HFF-Myc (cell line): Measurements from ENCODE around the gene BIRC7.

Experiments
- DNase-seq: peaks from one replicate; pipeline ENCODE4 v3.0.0-alpha.2; 2011; ENCODE audit warnings: low read depth; ENCODE audit errors: extremely low read depth
- H3K4me3 ChIP-seq: replicated peaks from 2 replicates; pipeline ENCODE4 v1.5.1; 2011; ENCODE audit warnings: low read depth, mild to moderate bottlenecking, control low read depth, low read length
- CTCF ChIP-seq: IDR thresholded peaks from 2 replicates; pipeline ENCODE4 v1.5.1; 2012; ENCODE audit warnings: mild to moderate bottlenecking, low read depth, low read length, control low read depth; ENCODE audit errors: missing control alignments

The BIRC7 gene

DNA sequence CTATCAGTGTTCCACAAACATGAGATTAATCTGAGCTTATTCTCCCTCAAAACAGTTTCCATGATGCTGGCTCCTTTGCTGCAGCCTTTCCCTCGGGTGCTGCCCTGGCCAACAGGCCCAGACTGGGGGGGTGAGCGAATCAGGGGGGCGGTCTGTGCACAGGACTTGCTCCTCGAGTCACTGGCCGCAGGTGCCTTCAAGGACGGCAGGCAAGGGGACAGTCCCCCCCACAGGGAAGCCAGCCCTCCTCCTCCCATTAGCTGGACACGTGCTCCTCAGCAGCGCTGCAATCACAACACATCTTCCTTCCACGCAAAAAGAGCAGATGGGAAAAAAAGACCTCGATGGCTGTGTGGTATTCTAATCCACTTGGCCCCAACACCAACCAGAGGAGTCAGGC is 29.8 kb upstream of the BIRC7 start:
- DNase-seq = no peak
- TF ChIP-seq CTCF = no peak
- H3K4me3 ChIP-seq = no peak overlapping the region

- TF ChIP-seq CTCF = no peak
- no peak for DNase-seq
- no peak overlapping the region for H3K4me3 ChIP-seq
Measured at GRCh38 chr20:63206878-63207277, 28.8 kb upstream of the BIRC7 start.

DNA sequence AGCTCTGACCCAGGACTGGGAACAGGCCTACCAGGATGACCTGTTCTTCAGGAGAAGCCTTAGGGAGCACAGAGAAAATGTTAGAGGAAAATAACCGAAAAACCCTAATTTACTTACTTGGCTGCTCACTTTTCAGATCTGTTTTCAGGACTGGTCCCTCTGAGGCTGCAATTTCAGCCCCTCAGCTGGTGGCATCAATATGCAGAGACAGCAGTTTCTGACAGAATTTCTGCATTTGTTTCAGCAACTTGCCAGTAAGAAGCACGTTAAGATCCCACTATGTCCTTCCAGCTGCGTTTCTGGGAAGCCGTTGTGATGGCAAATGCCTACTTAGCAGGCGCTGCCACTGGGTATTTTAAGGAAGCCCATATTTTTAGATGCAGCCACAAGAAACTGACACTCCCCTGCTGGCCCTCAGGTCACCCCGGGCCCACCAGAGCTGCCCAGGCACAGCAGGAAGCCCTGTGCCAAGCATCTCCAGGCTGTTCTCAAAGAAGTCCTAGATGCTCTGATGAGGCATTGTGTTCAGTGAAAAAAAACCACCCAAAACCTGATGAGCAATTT is 27.3 kb upstream of the BIRC7 start:
- no peak overlapping the region for H3K4me3 ChIP-seq
- DNase-seq = no peak
- no peak for TF ChIP-seq CTCF

GRCh38 chr20:63210011-63210605 is 25.6 kb upstream of the BIRC7 start:
- TF ChIP-seq CTCF = no peak
- no peak overlapping the region for H3K4me3 ChIP-seq
- no peak for DNase-seq

DNA sequence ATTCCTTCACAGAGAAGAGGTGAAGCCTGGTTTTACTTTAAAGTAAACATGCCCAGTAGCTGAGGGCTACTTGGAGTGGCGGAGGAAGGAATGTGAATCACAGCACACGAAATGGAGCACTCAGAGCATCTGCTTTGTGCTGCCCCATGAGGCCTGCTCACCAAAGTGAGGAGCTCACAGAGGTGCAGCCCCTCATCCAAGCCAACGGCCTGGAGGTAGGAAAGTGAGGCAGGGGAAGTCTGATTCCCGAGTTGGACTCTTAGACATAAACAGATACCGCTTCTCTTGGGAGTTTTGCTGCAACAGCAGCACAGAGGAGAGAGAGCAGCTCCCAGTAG is 23.3 kb upstream of the BIRC7 start:
- DNase-seq = no peak
- H3K4me3 ChIP-seq = no peak overlapping the region
- TF ChIP-seq CTCF = no peak

DNA sequence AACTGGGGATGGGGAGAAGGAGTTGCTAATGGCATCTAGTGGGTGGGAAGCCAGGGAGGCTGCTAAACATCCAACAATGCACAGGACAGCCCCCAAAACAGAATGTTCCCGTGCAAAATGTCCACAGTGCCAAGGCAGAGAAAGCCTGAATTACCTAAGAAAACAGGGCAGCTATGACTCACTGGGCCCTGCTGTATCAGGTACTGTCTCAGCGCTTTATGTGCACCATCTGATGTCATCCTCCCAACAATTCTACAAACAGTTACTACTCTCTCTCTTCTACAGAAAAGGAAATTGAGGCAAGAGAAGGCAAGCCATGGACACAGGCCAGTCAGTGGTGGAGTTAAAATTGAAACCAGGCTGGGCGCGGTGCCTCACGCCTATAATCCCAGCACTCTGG is 22.9 kb upstream of the BIRC7 start:
- TF ChIP-seq CTCF = no peak
- no peak for DNase-seq
- no peak overlapping the region for H3K4me3 ChIP-seq

DNA sequence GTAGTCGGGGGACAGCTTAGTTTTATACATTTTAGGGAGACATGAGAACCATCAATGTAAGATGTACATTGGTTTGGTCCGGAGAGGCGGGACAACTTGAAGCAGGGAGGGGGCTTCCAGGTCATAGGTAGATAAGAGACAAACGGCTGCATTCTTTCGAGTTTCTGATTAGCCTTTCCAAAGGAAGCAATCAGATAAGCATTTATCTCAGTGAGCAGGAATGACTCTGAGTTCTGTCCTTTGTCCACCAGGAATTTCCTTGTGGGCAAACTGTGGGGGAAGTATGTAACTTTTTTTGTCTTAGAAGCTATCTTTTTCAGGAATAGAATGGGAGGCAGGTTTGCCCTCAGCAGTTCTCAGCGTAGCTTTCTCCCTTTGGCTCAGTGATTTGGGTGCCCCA is 21.2 kb upstream of the BIRC7 start:
- DNase-seq = no peak
- TF ChIP-seq CTCF = no peak
- peak overlapping the region; percentile 83 for H3K4me3 ChIP-seq
